Kasumi-1 (cell line): ENCODE measurements around the gene DICER1.

ENCODE experiments used
- DNase-seq, 2 experiments: peaks; one replicate each; lab custom pipeline; 2025; lab: John Stamatoyannopoulos, UW

The DICER1 gene

DNA sequence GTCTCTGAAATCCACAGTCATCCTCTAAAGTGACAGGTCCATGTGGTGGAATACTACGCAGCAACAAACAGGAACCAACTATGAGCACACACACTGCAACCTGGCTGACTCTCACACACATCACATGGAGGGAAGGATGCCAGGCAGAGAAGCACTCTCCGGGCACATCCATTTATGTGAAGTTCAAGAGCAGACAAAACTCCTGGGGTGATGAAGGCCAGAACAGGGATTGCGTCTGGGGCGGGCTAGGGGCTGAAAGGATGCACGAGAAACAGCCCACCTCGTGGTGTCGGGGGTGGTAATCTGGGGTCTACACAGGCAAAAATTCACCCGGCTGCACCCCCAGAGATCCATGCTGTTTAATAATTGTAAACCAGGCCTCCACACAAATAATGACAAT is 100.2 kb downstream of the DICER1 start:
- no peak for DNase-seq

DNA sequence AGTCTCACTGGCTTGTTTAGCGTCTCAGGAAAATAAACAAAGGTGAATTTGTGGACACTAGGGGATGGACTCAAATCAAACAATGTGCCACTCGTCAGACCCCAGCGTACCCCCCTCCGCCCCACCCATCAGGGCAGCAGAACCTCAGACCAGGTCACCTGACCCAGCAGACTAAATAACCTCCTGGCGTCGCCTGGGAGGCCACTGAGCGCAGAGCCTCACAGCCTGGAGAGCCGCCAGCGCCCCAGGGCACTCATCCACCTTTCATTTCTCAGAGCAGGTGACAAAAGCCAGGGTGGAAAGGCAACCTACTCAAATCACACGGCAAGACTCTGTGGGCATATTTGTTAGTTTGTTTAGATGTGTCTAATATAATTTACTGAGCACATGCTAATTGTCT is 100.9 kb downstream of the DICER1 start:
- DNase-seq: no peak

DNA sequence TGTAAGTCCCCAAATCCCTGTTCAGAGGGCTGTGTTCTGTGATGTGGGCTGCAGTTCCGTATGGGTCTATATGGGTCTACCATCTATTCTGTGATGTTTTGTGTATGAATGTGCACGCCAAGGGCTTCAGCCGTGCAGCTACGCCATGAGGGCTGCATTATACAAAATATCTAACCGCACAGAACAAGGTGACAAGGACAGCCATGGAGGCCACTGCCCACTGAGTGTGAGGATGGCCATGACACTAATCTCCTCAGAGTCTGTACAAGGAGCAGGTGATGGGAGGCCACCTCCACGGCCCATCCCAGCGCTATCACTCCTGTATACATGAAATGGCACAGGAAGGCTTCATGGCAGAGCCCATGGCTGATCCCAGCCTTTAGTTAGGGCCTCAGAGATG is 102.0 kb downstream of the DICER1 start:
- no peak for DNase-seq

DNA sequence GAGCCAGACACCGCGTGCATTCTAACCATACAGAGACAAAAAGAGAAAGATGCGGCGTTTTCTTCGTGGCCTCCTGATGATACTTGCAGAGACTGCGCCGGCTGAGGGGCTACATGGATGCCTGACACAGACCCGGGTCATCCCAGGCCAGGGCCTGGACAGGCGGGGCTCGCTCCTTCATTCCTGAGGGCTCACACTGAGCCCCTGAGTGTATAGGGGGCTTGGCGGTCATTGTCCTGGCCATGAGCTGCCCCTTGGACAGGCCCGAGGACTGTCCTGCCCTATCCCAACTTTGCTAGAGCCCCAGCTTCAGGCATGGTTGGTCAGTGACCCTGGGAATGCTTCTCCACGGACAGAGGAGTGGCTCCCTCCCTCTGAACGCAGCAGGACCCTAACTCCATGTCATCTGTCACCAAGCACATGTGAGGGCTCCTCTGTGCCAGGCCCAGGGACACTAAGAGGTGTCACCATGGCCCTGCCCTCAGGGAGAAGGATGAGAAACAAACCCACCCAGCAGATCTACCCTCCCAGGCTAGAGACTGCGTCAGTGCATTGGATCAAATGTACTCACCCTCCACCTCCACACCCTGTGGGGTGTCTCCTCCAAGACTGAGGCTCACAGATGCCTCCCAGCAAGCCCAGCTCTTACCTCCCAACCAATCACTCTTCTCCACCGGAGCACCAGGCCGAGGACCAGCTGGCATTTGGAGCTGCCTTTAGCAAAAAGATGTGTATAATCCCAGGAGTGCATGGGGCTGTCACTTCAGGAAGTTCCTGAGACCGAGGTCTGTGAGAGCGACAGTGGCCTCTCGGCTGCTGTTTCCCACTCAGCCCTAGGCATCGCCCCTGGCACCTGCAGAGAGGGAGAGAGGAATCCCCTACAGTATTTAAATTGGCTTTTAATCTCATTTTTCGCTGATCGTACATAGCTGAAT is 102.7 kb downstream of the DICER1 start:
- DNase-seq: no peak

DNA sequence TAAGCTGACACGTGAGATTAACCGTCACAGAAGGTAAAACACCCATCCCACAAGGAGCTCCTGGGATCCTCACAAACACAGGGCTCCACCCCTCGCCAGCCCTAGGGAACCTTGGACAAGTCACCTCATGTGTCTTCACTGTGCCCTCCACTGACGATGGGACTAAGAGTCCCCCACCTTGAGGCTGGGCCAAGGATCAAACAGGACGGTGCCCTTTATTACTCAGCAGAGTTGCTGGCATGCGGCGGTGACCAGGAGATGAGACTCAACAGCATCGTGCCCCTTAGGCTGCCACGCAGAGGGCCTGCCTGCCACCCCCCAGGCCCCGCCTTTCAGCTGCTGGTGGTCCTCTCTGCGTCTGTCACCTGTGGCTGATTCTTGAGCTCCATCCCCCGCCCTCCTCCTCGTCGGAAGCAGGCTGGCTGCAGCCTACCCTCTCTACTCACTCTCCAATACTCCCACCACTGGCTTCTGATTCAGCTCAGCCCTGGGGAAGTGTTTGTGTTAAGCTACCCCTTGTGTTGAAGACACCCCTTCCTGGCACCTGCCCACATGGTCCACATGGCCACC is 105.2 kb downstream of the DICER1 start:
- DNase-seq: no peak

DNA sequence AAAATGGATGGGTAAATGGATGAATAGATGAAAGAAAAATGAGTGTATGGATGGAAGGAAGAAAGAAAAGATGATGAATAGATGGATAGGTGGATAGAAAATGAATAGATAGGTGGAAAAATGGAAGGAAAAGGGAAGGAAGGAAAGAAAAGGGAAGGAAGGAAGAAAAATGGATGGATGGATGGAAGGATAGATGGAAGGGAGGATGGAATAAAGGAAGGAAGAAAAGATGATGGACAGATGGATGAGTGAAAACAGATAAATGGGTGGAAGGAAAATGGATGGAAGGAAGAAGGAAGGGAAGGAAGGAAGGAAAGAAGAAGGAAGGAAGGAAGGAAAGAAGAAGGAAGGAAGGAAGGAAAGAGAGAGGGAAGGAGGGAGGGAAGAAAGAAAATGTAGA is 107.4 kb downstream of the DICER1 start:
- no peak for DNase-seq

DNA sequence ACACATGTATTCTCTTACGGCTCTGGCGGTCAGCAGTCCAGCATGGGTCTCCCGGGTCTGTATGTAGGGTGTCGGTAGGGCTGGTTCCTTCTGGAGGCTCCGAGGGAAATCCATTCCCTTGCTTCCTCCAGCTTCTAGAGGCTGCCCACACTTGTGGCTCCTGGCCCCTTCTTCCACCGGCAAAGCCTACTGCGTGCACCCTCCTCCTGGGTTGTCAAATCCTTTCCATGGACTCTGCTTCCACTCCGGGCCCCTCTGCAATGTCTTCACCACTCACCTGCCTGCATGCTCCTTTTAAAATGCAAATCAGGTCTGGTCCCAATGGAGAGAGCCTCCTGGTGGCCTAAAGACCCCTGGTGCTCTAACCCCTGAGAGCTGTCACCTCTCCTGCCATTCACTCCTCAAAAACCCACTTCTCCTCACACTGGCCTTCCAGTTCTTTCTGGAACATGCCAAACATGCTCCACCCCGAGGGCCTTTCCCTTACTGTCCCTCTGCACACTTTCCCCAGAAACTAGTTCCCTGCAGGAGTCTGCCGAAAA is 108.5 kb downstream of the DICER1 start:
- DNase-seq: no peak

DNA sequence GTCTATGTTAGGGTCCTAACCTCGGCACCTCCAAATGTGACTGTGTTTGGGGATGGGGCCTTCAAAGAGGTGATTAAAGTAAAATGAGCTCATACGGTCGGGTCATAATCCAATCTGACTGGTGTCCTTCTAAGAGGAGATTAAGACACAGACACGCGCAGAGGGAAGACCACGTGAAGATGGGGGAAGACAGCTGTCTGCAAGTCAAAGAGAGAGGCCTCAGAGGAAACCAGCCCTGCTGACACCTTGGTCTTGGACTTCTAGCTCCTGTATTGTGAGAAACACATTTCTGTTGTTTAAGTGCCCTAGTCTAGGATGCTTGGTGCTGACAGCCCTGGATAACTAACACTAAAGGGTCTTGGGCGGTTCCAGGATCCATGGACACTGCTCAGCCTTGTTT is 109.6 kb downstream of the DICER1 start:
- no peak for DNase-seq

DNA sequence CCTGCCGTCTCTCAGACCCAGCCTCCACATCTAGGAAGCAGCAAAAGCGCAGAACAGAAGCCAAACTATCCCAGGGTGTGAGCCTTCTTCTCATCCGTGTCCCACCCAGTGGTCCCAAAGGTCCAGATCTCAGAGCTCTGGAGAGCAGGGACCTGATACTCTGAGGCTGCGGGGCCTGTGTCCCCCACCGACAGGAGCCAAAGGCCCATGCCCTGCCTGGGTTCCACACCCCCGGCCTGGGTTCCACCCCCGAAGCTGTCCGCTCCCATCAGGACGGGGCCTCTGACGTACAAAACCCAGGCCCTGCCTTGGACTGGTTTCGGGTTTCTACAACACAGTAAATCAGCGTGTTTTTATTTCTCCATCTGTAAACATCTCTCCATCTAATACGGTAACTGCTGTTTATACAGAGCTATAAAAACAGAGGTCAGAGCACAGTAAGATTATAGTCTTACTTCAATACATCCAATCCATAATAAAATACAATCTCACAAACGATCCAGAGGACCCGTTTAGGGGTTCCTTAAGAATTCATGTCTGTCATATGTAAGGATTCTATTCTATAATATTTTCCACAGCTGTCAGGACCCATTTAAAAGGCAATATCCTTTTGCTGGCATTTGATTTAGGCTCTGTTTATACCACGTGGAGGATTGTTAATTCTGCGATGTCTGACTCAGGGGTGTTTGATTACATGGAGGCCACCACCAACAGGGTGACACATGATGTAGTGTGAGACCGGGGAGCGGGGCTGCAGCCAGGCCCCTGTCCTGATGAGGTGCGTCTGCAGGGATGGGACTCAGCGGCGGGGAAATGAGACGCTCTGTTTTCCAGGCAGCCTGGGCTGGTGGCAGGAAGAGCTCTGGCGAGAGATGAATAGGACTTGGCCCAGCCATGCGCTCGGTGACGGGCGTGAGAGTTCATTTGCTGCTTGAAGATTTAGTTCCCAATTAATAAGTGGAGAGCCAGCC is 110.3 kb downstream of the DICER1 start:
- DNase-seq: no peak

DNA sequence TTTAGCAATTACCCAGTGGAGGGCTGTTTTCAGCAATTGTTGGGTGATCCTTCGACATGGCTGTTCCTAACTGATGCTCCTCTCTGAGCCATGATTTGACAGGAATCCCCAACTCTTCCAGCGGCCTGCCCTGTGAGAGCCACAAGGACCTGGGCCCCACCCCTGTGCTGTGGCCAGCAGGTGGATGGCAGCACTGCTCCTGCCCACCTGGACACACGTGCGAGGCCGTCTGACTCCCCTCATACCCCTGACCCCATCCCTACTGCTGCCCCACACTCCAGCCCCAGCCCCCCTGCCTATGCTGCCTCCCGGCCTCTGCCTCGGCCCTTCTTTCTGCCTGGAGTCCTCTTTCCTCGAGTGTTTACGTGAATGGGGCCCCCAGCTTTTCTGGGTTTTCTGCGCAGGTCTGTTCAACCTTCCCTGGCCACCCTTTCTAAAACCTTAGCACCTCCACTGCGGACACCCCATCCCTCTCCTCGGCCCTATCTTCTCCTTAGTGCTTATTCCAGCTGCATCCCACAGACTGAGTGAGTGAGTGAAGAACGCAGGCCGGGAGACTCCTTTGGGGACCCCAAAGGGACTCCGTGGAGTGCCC is 111.4 kb downstream of the DICER1 start:
- no peak for DNase-seq

DNA sequence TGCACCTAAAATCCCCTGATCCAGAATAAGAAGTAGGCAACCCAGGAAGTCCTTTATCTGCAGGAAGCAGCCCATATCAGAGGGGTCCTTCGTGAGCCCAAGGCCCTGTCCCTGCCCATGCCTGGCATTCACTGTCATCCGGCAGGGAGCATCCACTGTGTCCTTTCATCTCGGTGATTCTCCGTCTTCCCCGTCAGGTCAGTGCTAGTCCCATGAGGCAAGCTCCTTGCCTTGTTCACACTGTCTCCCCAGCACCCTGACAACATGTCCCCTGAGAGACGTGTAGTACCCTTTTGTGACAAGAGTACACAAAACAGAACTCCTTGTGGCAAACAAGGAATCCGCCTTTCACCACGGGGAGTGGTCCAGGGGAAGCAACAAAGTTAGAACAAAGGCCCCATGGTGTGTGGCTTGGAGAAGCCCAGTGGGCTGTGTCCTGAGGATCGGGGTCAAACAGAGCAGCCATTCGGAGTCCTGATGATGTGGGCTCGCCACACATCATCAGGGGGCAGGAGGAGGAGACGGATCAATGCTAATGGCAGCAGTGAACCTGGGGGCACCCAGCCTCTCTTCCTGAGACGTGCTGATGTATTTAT is 112.1 kb downstream of the DICER1 start:
- no peak for DNase-seq

DNA sequence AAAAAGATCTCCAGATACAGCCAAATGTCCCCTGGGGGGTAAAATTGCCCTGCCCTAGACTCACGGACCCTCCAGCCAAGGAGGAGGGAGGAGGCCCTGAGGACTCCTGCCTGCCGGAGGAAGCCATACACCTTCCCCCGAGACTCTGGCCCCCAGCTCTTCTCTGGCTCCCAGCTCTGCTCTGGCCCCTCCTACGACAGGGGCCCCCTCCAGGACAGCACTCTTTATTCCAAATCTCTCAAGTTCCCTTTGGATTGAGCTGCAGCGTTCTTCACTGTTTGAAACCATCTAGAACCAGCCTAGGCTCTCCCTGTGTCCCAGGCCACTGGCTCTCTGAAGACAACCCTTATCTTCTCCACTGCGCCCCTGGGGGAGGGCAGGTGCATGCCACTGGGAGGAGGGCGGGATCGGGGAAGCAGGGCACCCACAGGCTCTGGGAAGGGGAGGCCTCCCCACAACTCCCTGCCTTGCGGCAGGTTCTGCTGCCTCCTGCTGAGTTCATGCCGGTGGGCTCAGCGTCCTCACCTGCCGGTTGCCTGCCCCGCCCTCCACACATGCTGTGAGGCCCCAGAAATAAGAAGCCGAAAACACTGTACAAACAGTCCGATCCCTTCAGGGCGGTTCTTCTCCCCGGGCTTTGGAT is 112.7 kb downstream of the DICER1 start:
- DNase-seq: no peak

DNA sequence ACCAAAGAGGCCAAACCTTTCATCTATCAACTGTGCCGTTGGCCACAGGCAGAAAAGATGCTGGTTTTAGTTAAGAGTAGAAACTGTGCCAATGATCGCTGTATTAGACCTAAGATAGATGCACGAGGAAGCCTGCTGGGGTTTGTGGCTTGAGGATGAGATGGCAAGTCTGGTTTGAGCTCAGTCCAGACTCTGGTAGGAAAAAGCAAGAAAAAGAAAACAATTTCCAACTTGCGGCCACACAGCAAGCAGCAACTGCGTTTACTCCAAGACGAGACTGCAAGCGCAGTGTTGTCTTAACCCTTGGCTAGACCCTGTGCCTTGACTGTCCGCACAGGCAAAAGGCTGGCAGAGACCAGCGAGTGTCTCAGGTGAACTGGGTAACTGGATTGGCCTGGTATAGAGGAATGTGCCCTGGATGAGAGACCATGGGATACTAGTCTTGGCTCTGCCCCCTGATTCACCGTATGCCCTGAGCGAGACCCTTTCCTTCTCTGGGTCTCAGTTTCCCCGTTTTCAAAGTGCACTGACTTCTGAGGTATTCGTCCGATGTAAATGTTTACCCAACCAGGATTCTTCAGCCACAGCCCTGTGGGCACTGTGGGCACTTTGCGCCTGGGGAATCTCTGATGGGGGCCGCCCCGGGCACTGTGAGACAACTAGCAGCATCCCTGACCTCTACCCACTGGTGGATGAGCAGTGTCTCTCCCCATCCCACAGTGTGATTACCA is 113.4 kb downstream of the DICER1 start:
- no peak for DNase-seq

DNA sequence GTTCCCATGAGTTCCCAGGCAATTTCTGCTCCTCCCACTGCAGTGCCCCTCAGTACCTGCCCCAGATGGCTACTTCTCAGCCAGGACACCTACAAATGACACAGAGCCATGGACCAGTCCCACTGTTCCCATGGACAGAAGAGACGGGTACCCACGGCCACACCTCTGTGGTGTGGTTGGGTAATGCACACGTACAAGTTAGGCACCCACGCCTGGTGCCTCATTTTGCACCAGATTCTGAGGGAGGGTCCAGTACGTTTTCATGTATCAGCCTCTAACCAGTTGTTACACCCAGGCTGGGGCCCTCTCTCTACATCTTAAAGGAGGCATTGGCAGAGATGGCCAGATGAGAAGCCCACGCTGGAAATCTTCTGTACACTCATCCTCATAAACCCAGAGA is 114.0 kb downstream of the DICER1 start:
- no peak for DNase-seq

DNA sequence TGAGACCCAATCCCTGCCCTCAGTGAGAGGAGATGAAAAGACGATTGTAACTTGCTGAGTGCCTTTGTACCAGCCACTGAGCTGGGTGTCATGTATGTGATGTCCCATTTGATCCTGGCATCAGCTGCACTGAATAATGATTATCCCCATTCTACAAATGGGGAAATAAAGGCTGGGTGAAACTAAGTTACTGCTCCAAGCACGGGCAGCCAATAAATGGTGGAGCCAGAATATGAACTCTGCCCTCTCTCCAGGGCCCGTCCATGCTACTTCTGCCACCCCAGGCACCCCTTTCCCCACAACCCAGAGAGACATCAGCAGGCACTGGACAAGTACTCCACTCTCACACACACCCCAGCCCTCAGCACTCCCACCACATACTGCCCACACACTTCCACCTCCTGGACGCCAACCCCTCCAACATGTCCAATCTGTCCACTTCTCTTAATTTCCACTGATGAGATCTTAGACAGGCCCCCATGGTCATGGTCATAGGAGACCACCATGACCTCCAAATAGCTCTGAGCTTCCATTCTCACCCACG is 115.8 kb downstream of the DICER1 start:
- no peak for DNase-seq

DNA sequence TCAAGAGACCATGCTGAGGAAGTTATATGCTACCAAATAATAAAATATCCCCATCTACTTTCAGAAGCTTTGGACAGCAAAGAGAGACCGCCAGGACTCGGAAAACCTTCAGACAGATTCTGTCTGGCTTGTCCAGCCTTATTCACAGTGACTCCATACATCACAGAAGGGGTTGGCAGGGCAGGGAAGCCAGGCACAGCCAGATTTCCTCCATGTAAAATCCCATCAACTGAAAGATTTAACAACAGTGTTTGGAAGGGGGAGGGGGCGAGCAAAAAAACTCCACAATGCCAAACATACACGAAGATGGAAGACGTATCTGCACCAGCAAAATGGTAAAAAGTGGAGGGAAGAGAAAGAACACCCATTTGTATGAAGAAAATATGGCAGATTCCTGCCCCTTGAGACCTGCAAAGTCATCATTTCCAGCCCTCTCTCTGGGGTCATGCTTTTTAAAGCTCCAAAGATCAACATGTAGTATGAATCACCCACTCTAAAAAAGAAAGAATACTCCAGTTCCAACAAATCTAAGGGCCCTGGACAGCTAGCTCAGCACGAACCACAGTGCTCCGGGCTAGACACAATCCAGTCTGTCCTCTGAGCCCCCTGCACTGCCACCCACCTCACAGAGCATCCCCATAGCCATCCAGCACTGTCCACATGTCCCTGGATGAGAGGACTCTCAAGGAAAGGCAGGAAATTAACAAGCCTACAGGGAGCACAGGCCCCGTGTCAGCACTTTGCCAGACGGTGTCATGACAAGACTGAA is 116.4 kb downstream of the DICER1 start:
- no peak for DNase-seq

DNA sequence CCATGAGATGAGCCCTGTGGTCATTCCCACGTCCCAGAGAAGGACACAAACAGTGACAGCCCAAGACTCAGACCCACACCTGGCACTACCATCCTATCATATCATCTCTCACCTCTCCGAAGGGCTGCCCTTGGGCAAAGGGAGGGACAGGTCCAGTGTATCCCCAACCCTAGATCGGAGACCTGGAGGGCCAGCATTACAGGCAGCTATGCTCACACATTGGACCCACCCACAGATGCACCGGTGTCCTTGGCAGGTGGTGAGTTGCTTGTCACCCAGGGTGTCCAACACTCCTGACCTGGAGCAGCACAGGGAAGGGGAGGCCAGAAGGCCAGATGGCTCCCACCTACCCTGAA is 117.4 kb downstream of the DICER1 start:
- DNase-seq: no peak

DNA sequence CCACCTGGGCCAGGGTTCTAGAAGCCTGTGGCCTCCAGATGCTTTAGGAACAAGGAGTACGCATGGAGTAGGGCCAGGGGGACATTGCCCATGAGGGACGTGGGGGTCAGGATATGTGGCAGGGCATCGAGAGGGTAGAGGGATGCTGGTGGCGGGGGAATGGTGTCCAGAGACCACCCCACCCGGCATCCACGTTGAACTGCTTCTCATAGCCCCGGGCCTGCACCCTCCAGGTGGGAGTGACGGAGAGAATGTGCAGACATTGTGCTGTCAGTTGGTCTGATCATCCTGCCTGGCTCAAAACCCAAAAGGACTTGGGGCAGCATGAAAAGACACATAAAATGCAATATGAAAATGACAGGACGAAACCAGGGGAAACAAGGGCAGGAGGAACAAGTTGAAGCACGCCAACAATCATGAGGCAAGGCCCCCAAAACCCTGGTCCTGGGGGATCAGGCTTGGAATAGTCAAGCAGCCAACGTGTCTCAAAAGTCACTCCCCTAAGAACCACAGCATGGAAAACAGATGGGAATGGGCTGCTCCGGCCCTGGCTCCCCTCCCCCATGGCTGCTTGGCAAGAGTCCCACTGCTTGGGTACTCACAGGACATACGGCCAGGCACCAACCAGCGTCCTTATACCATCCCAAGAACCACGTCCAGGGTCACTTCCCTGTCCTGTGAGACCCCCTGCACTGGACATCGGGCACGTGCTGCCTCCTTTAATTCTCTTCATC is 117.9 kb downstream of the DICER1 start:
- DNase-seq: no peak
